HCT116 (cell line): ENCODE results near the gene CLDN9.

Experiments
- CEBPB ChIP-seq: IDR thresholded peaks from 2 replicates; pipeline ENCODE4 v1.6.1; 2012; ENCODE audit warnings: low read depth
- CTCF ChIP-seq, 3 experiments: fragments of 200-600 bp in 1 of 3; sonication (generic) in 1 of 3; IDR thresholded peaks in 2 of 3; conservative IDR thresholded peaks in 1 of 3; 2 replicates each; pipeline ENCODE4 v1.5.1; 2012 to 2017; ENCODE audit warnings: low read depth in 2 of 3, low read length in 2 of 3, antibody characterized with exemption in 1 of 3, borderline replicate concordance in 1 of 3, control low read depth in 1 of 3, mild to moderate bottlenecking in 1 of 3, mixed read lengths in 1 of 3, mixed run types in 1 of 3, moderate library complexity in 1 of 3; ENCODE audit not compliant: insufficient read depth in 1 of 3
- EGR1 ChIP-seq: IDR thresholded peaks from 2 replicates; pipeline ENCODE4 v1.6.1; 2012; ENCODE audit warnings: low read depth
- MAX ChIP-seq: IDR thresholded peaks from 2 replicates; pipeline ENCODE4 v1.6.1; 2012
- POLR2A ChIP-seq: IDR thresholded peaks from 2 replicates; pipeline ENCODE4 v1.7.0; 2011; ENCODE audit warnings: borderline replicate concordance; ENCODE audit not compliant: insufficient read depth, insufficient read length; ENCODE audit errors: extremely low read depth
- POLR2AphosphoS5 ChIP-seq: IDR thresholded peaks from 2 replicates; pipeline ENCODE4 v1.6.1; 2011; ENCODE audit warnings: mild to moderate bottlenecking, low read depth, low read length, moderate library complexity
- RAD21 ChIP-seq: IDR thresholded peaks from 2 replicates; pipeline ENCODE4 v1.6.1; 2012; ENCODE audit warnings: low read depth, mild to moderate bottlenecking
- SRF ChIP-seq: IDR thresholded peaks from 2 replicates; pipeline ENCODE4 v1.6.1; 2012; ENCODE audit warnings: low read depth
- YY1 ChIP-seq: IDR thresholded peaks from 2 replicates; pipeline ENCODE4 v1.6.1; 2011; ENCODE audit warnings: low read length, low read depth, moderate library complexity, mild to moderate bottlenecking; ENCODE audit not compliant: insufficient replicate concordance; ENCODE audit errors: extremely low read depth

- TF ChIP-seq CTCF (IDR thresholded peaks at IDR 0.05 in 2 of 3, conservative IDR thresholded peaks at IDR 0.05 in 1 of 3; ENCODE audit: borderline replicate concordance in 1 of 3, insufficient read depth in 1 of 3, low read depth in 2 of 3, low read length in 2 of 3) = no peak
- no peak for TF ChIP-seq YY1
- TF ChIP-seq POLR2A = no peak
- no peak for TF ChIP-seq MAX
- TF ChIP-seq POLR2AphosphoS5 = no peak
- TF ChIP-seq CEBPB = no peak
- TF ChIP-seq SRF = no peak
- no peak for TF ChIP-seq RAD21
- no peak for TF ChIP-seq EGR1
Observed at GRCh38 chr16:3025032-3026002, 12.6 kb downstream of the CLDN9 start.
